H1 (cell line): ENCODE data around the gene ANKFY1. TPM values are rescaled to one million over a fixed set of nuclear protein-coding genes. Genes with fewer than 3 reads are reported as not detected.
A peak's percentile ranks its signal among the peaks of the same experiment; 100 is the strongest.

ENCODE experiments used
- CTCF ChIA-PET: fragments of 300-600 bp; sonication (Branson Sonifier 250); formaldehyde crosslinking; loops from one replicate; lab custom pipeline; 2021; ENCODE audit not compliant: partially characterized antibody; lab: Charles Lee
- POLR2A ChIA-PET: fragments of 300-600 bp; sonication (Branson Sonifier 250); formaldehyde crosslinking; loops from one replicate; lab custom pipeline; 2021; ENCODE audit warnings: inconsistent platforms; ENCODE audit not compliant: partially characterized antibody; lab: Charles Lee
- DNase-seq, 2 experiments: peaks; one replicate each; pipeline versions ENCODE4 v3.0.0 to v3.0.0-alpha.2; 2010 to 2022; ENCODE audit warnings: low spot score in 2 of 2, low read depth in 1 of 2, mixed read lengths in 1 of 2
- FAIRE-seq: peaks from 2 replicates; lab custom pipeline; 2011; peaks lifted over from hg19 to GRCh38; lab: Jason Lieb, UNC
- H2AFZ ChIP-seq: 2 replicates; pipeline ENCODE4 v1.8.1; 2012; ENCODE audit warnings: low read length, inconsistent platforms
- H2AK5ac ChIP-seq: 2 replicates; pipeline ENCODE4 v1.6.1; 2013; ENCODE audit warnings: low read depth, low read length
- H2BK120ac ChIP-seq: replicated peaks from 2 replicates; pipeline ENCODE3; 2013; ENCODE audit warnings: low read depth, low read length, inconsistent platforms
- H2BK12ac ChIP-seq: 2 replicates; pipeline ENCODE4 v1.6.1; 2013; ENCODE audit warnings: low read depth, low read length
- H2BK15ac ChIP-seq: 2 replicates; pipeline ENCODE4 v1.6.1; 2013; ENCODE audit warnings: low read length
- H2BK20ac ChIP-seq: 2 replicates; pipeline ENCODE4 v1.6.1; 2013; ENCODE audit warnings: low read length
- H2BK5ac ChIP-seq: 2 replicates; pipeline ENCODE4 v1.6.1; 2013; ENCODE audit warnings: low read depth, low read length
- H3K14ac ChIP-seq: 2 replicates; pipeline ENCODE4 v1.6.1; 2013; ENCODE audit warnings: inconsistent platforms; ENCODE audit not compliant: insufficient read length
- H3K18ac ChIP-seq: 2 replicates; pipeline ENCODE4 v1.6.1; 2013; ENCODE audit warnings: low read length; ENCODE audit errors: extremely low read depth
- H3K23ac ChIP-seq: 2 replicates; pipeline ENCODE4 v1.6.1; 2013; ENCODE audit warnings: inconsistent platforms; ENCODE audit not compliant: insufficient read length
- H3K23me2 ChIP-seq: 2 replicates; pipeline ENCODE4 v1.6.1; 2013; ENCODE audit warnings: low read depth, low read length
- H3K27ac ChIP-seq: 2 replicates; pipeline ENCODE4 v1.6.1; 2011; ENCODE audit warnings: low read depth, low read length, inconsistent platforms
- H3K27me3 ChIP-seq, 4 experiments: replicated peaks in 1 of 4; 1 replicate in 1 of 4; 2 replicates in 3 of 4; pipeline versions ENCODE4 v1.6.1 to v1.8.1; 2011 to 2013; ENCODE audit warnings: low read length in 3 of 4, mild to moderate bottlenecking in 3 of 4, inconsistent platforms in 2 of 4, mixed read lengths in 2 of 4, moderate library complexity in 1 of 4; ENCODE audit not compliant: control insufficient read depth in 3 of 4, insufficient read depth in 3 of 4; ENCODE audit errors: extremely low read depth in 1 of 4
- H3K36me3 ChIP-seq, 4 experiments: 2 replicates each; pipeline versions ENCODE4 v1.6.1 to v1.8.1; 2011 to 2013; ENCODE audit warnings: mild to moderate bottlenecking in 4 of 4, low read length in 3 of 4, moderate library complexity in 2 of 4, control low read depth in 1 of 4, inconsistent platforms in 1 of 4; ENCODE audit not compliant: insufficient read depth in 4 of 4, control insufficient read depth in 2 of 4
- H3K4ac ChIP-seq: replicated peaks from 2 replicates; pipeline ENCODE3; 2013; ENCODE audit warnings: low read length, low read depth, mixed read lengths, inconsistent platforms; ENCODE audit not compliant: insufficient read length
- H3K4me1 ChIP-seq, 4 experiments: replicated peaks in 1 of 4; 1 replicate in 1 of 4; 2 replicates in 3 of 4; pipeline versions ENCODE4 v1.6.1 to v1.8.1; 2011 to 2013; ENCODE audit warnings: low read length in 3 of 4, inconsistent platforms in 2 of 4, mixed read lengths in 1 of 4; ENCODE audit not compliant: insufficient read depth in 4 of 4, control insufficient read depth in 3 of 4
- H3K4me2 ChIP-seq, 2 experiments: 2 replicates each; pipeline versions ENCODE4 v1.6.1 to v1.8.1; 2011 to 2013; ENCODE audit warnings: low read depth in 2 of 2, low read length in 2 of 2, control low read depth in 1 of 2, inconsistent platforms in 1 of 2, mild to moderate bottlenecking in 1 of 2; ENCODE audit not compliant: insufficient read depth in 1 of 2
- H3K4me3 ChIP-seq, 4 experiments: fragments of 200-600, 300-600 bp in 1 of 4; sonication (generic), shearing (Covaris generic), sonication (Bioruptor Twin) in 1 of 4; 2 replicates each; pipeline versions ENCODE4 v1.5.1 to v1.8.1; 2011 to 2016; ENCODE audit warnings: low read length in 4 of 4, low read depth in 3 of 4, control low read depth in 2 of 4, inconsistent platforms in 2 of 4, mild to moderate bottlenecking in 2 of 4, mixed read lengths in 1 of 4, moderate library complexity in 1 of 4; ENCODE audit not compliant: insufficient read depth in 2 of 4; ENCODE audit errors: extremely low read depth in 1 of 4
- H3K56ac ChIP-seq: replicated peaks from 2 replicates; pipeline ENCODE3; 2013; ENCODE audit warnings: low read depth, mild to moderate bottlenecking, mixed read lengths, low read length, inconsistent platforms; ENCODE audit not compliant: insufficient read length
- H3K79me1 ChIP-seq: 2 replicates; pipeline ENCODE4 v1.6.1; 2013; ENCODE audit warnings: low read depth, low read length, control low read depth
- H3K79me2 ChIP-seq, 2 experiments: 2 replicates each; pipeline versions ENCODE4 v1.6.1 to v1.8.1; 2012 to 2013; ENCODE audit warnings: low read length in 2 of 2, mild to moderate bottlenecking in 2 of 2, inconsistent platforms in 1 of 2; ENCODE audit not compliant: insufficient read depth in 2 of 2, control insufficient read depth in 1 of 2
- H3K9ac ChIP-seq, 4 experiments: replicated peaks in 1 of 4; 1 replicate in 1 of 4; 2 replicates in 3 of 4; pipeline versions ENCODE4 v1.6.1 to v1.8.1; 2011 to 2013; ENCODE audit warnings: low read depth in 3 of 4, low read length in 3 of 4, control low read depth in 2 of 4, mild to moderate bottlenecking in 2 of 4, moderate library complexity in 2 of 4, inconsistent platforms in 1 of 4; ENCODE audit errors: extremely low read depth in 1 of 4
- H3K9me3 ChIP-seq, 2 experiments: 2 replicates each; pipeline versions ENCODE4 v1.6.1 to v1.8.1; 2012 to 2013; ENCODE audit warnings: mild to moderate bottlenecking in 2 of 2, moderate library complexity in 2 of 2, control low read depth in 1 of 2, inconsistent platforms in 1 of 2, low read depth in 1 of 2, low read length in 1 of 2, mixed read lengths in 1 of 2; ENCODE audit not compliant: insufficient read depth in 2 of 2
- H4K20me1 ChIP-seq, 2 experiments: replicated peaks in 1 of 2; 2 replicates each; pipeline versions ENCODE3 to v1.8.1; 2011 to 2013; ENCODE audit warnings: inconsistent platforms in 2 of 2, low read length in 2 of 2, mild to moderate bottlenecking in 1 of 2; ENCODE audit not compliant: insufficient read depth in 2 of 2, control insufficient read depth in 1 of 2
- H4K5ac ChIP-seq: 2 replicates; pipeline ENCODE4 v1.6.1; 2013; ENCODE audit warnings: low read length, low read depth, mixed read lengths, inconsistent platforms; ENCODE audit not compliant: insufficient read length
- H4K8ac ChIP-seq: 2 replicates; pipeline ENCODE4 v1.8.0; 2013; ENCODE audit warnings: mild to moderate bottlenecking, moderate library complexity, low read length, inconsistent platforms; ENCODE audit not compliant: insufficient read depth; ENCODE audit errors: extremely low read depth
- H4K91ac ChIP-seq: replicated peaks from 2 replicates; pipeline ENCODE3; 2013; ENCODE audit warnings: low read length, mixed read lengths, inconsistent platforms; ENCODE audit not compliant: insufficient read length
- CTCF ChIP-seq, 3 experiments: IDR thresholded peaks; 1 replicate in 2 of 3; 2 replicates in 1 of 3; pipeline versions ENCODE4 v1.5.1 to v1.6.1; 2011; ENCODE audit warnings: low read length in 3 of 3, mild to moderate bottlenecking in 3 of 3, inconsistent platforms in 2 of 3, low read depth in 1 of 3, moderate library complexity in 1 of 3; ENCODE audit not compliant: insufficient read depth in 1 of 3; ENCODE audit errors: control extremely low read depth in 1 of 3
- RAD21 ChIP-seq, 2 experiments: IDR thresholded peaks in 1 of 2; conservative IDR thresholded peaks in 1 of 2; 2 replicates each; pipeline ENCODE4 v1.6.1; 2011; ENCODE audit warnings: low read depth in 2 of 2, low read length in 2 of 2, improper control_type of control experiment in 1 of 2, inconsistent platforms in 1 of 2, mild to moderate bottlenecking in 1 of 2, moderate library complexity in 1 of 2
- SIRT6 ChIP-seq: IDR thresholded peaks from one replicate; pipeline ENCODE4 v1.7.1; 2012; ENCODE audit warnings: low read length, inconsistent platforms
- WGBS, 2 experiments: shearing (Covaris generic) in 1 of 2; methylation state at CpG; one replicate each; pipeline versions ENCODE4 v1.1.6 to v1.1.7; 2013 to 2015; ENCODE audit warnings: low lambda C conversion rate in 2 of 2, mixed read lengths in 2 of 2, inconsistent platforms in 1 of 2, low coverage in 1 of 2, missing lambda C conversion rate in 1 of 2; ENCODE audit not compliant: insufficient replicate concordance in 2 of 2, insufficient coverage in 1 of 2, insufficient read length in 1 of 2; ENCODE audit errors: extremely low coverage in 1 of 2, missing lambda C conversion rate in 1 of 2; 5-methylcytosine and 5-hydroxymethylcytosine counted together
- polyA plus RNA-seq, 7 experiments: library from polyadenylated mRNA; depleted of rRNA in 3 of 7; stranded (reverse) in 5 of 7; unstranded in 2 of 7; fragments of >200 nt in 5 of 7; fragments of 200-250 nt in 2 of 7; gene quantifications; 1 replicate in 5 of 7; 2 replicates in 1 of 7; 4 replicates in 1 of 7; pipeline versions ENCODE4 v1.2.1 to v1.2.3, GENCODE V29; 2011 to 2013; ENCODE audit warnings: missing spikeins in 2 of 7, mixed read lengths in 2 of 7
- total RNA-seq: library from RNA; stranded (reverse); fragmentation: NEBNext Ultra II Directional; extraction: Animal tissue kit (Norgen Biotek cat#: 25700); gene quantifications from 2 replicates; pipeline ENCODE4 v1.2.1, GENCODE V29; 2021

Gene ANKFY1
- total and polyA plus RNA-seq, 2 of the 8 experiments (the other 6 are each of a cell fraction or from before 2014, with no cell fraction given) = 28.3 to 45.3 TPM

GRCh38 chr17:4116516-4116915 lies 147.3 kb downstream of the ANKFY1 start:
- no peak overlapping the region for H2BK5ac ChIP-seq
- TF ChIP-seq CTCF (IDR thresholded peaks at IDR 0.05; ENCODE audit: control extremely low read depth in 1 of 3, insufficient read depth in 1 of 3, low read depth in 1 of 3, low read length in 3 of 3) = peak in 2 of 3 experiments; percentile 30 to 36; a peak in 3 of 4 replicates
- TF ChIP-seq SIRT6 = no peak
- peak; percentile 35 to 49; a peak in 3 of 4 replicates for TF ChIP-seq RAD21 (IDR thresholded peaks at IDR 0.05 in 1 of 2, conservative IDR thresholded peaks at IDR 0.05 in 1 of 2; ENCODE audit: low read depth in 2 of 2, low read length in 2 of 2)
- TF ChIP-seq, all 59 proteins: peak for 2
- DNase-seq = no peak
- Histone ChIP-seq H3K27ac (no peak overlapping the region), H3K79me1 (no peaks in the 10 kb centered on the region), H3K4me2 (no peak overlapping the region), H2BK20ac (no peak overlapping the region), H3K9ac (no peak overlapping the region), H3K23ac (no peak overlapping the region), H4K20me1 (no peaks in the 10 kb centered on the region), H3K4me1 (no peaks in the 10 kb centered on the region), H3K18ac (no peak overlapping the region), H3K36me3 (peaks cover 0 to 11% (median 7%) of the 10 kb centered on the region in 4 experiments; a peak in 6 of 8 replicates), H2BK12ac (no peak overlapping the region), H2BK120ac (no peak overlapping the region), H2AK5ac (no peak overlapping the region), H4K5ac (no peak overlapping the region), H4K8ac (no peak overlapping the region), H2AFZ (no peak overlapping the region), H3K27me3 (no peaks in the 10 kb centered on the region), H2BK15ac (no peak overlapping the region), H3K4ac (no peak overlapping the region), H3K23me2 (no peaks in the 10 kb centered on the region), H3K14ac (no peak overlapping the region), H3K79me2 (no peaks in the 10 kb centered on the region), H3K9me3 (no peaks in the 10 kb centered on the region), H4K91ac (no peak overlapping the region), H3K4me3 (no peak overlapping the region), H3K56ac (no peak overlapping the region)
- FAIRE-seq = peak; percentile 78
- ChIA-PET POLR2A (no interaction called here), CTCF (interaction anchor here (0.7 to 1.3 kb wide), 5 partner anchors 25 to 50 kb away, joined by 3 to 6 read pairs (median 3); no protein-coding TSS in a partner anchor)
- 87% methylated on average over 4 of the region's 4 CpGs; no CpG with 5 or more reads in 1 of the 2 experiments for WGBS, 2 experiments
